Peyer's patch (tissue), 4 donors: ENCODE measurements around the gene PGM5. TPM values are rescaled to one million over a fixed set of nuclear protein-coding genes. Genes with fewer than 3 reads are reported as not detected.

Experiments
- DNase-seq, 3 donors: peaks; one replicate each; pipeline ENCODE4 v3.0.0-alpha.2; 2017 to 2019
- H3K27ac ChIP-seq, 4 donors: fragments of 200-600 bp; sonication (generic); one replicate each; pipeline ENCODE4 v1.5.1; 2016 to 2019
- H3K27me3 ChIP-seq, 2 donors: fragments of 200-600 bp; sonication (generic); one replicate each; pipeline ENCODE4 v1.5.1; 2019
- H3K36me3 ChIP-seq, 3 donors: fragments of 200-600 bp; sonication (generic); one replicate each; pipeline ENCODE4 v1.5.1; 2016 to 2019
- H3K4me1 ChIP-seq, 4 donors: fragments of 200-600 bp; sonication (generic); one replicate each; pipeline ENCODE4 v1.5.1; 2016 to 2019
- H3K4me3 ChIP-seq, 4 donors: fragments of 200-600 bp; sonication (generic); 1 replicate in 3 of 4; 2 replicates in 1 of 4; pipeline ENCODE4 v1.5.1; 2016 to 2019; ENCODE audit warnings: mild to moderate bottlenecking in 1 of 4
- H3K9me3 ChIP-seq, 4 donors: fragments of 200-600 bp; sonication (generic); one replicate each; pipeline ENCODE4 v1.5.1; 2016 to 2019; ENCODE audit warnings: mild to moderate bottlenecking in 1 of 4
- POLR2A ChIP-seq, 2 donors: fragments of 450-650 bp; IDR thresholded peaks; one replicate each; pipeline ENCODE4 v1.5.1; 2017; ENCODE audit warnings: antibody characterized with exemption in 2 of 2, mild to moderate bottlenecking in 2 of 2, moderate library complexity in 2 of 2
- total RNA-seq, 4 donors: library from RNA; depleted of rRNA; stranded (reverse); fragments of >200 nt; gene quantifications; one replicate each; pipeline ENCODE4 v1.1.0, GENCODE V29; 2016
- TF ChIP-seq, protein P1 (sequence below), 6 experiments: fragments of 450-650 bp in 4 of 6; fragments of 200-600 bp in 2 of 6; sonication (generic) in 1 of 6; IDR thresholded peaks; one replicate each; pipeline ENCODE4 v1.5.1; 2017 to 2019; ENCODE audit warnings: antibody characterized with exemption in 6 of 6, mild to moderate bottlenecking in 3 of 6, moderate library complexity in 1 of 6

PGM5 gene
- total RNA-seq, 4 donors from 2014 or later = 7.5 to 30.5 (median 23.6) TPM

DNA sequence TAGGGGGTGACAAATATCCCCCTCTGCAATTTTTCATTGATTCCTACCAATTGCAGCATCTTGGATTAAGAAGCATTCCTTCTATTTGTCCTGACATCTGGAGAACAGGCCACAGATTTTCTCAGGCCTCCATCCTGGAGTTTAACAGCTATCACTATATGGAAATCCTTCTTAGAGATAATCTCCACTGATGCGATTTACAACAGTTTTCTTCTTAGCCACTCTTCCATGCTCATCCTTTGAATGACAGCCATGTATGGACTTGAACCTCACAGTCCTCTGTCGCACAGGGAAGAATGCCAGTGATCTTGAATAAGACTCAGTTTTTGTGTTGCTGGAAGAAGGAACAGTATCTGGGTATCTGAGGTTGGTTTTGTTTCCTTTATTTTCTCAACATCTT is 73.2 kb downstream of the PGM5 start:
- no peak overlapping the region for H3K27ac ChIP-seq
- H3K36me3 ChIP-seq = no peaks in the 10 kb centered on the region
- no peak for DNase-seq
- no peak for TF ChIP-seq POLR2A (IDR thresholded peaks at IDR 0.05)
- no peaks in the 10 kb centered on the region for H3K9me3 ChIP-seq
- H3K4me3 ChIP-seq = no peak overlapping the region
- no peaks in the 10 kb centered on the region for H3K27me3 ChIP-seq
- no peaks in the 10 kb centered on the region for H3K4me1 ChIP-seq

DNA sequence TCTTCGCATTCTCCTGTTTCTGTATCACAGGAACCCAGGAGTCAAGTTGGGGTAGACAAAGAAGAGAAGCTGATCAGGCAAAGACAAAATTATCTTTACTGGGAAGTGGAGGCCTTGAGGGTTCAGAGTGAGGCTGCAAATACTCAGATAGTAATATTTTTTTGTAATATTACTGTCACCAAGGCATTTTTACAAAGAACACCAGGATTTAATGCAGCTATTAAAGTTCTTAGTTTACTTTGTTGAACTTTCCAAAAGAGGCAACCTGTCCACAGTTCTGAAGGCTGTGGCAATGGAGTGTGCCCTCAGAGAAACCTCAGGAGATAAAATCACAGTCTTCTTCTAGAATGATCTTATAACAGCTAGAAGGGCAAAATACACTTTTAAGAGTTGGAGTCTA is 74.9 kb downstream of the PGM5 start:
- no peak overlapping the region for H3K4me3 ChIP-seq
- H3K4me1 ChIP-seq = no peaks in the 10 kb centered on the region
- DNase-seq = no peak
- H3K9me3 ChIP-seq = no peaks in the 10 kb centered on the region
- H3K27me3 ChIP-seq = no peaks in the 10 kb centered on the region
- no peaks in the 10 kb centered on the region for H3K36me3 ChIP-seq
- no peak overlapping the region for H3K27ac ChIP-seq
- TF ChIP-seq, protein P1, sequence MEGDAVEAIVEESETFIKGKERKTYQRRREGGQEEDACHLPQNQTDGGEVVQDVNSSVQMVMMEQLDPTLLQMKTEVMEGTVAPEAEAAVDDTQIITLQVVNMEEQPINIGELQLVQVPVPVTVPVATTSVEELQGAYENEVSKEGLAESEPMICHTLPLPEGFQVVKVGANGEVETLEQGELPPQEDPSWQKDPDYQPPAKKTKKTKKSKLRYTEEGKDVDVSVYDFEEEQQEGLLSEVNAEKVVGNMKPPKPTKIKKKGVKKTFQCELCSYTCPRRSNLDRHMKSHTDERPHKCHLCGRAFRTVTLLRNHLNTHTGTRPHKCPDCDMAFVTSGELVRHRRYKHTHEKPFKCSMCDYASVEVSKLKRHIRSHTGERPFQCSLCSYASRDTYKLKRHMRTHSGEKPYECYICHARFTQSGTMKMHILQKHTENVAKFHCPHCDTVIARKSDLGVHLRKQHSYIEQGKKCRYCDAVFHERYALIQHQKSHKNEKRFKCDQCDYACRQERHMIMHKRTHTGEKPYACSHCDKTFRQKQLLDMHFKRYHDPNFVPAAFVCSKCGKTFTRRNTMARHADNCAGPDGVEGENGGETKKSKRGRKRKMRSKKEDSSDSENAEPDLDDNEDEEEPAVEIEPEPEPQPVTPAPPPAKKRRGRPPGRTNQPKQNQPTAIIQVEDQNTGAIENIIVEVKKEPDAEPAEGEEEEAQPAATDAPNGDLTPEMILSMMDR (IDR thresholded peaks at IDR 0.05) = no peak

DNA sequence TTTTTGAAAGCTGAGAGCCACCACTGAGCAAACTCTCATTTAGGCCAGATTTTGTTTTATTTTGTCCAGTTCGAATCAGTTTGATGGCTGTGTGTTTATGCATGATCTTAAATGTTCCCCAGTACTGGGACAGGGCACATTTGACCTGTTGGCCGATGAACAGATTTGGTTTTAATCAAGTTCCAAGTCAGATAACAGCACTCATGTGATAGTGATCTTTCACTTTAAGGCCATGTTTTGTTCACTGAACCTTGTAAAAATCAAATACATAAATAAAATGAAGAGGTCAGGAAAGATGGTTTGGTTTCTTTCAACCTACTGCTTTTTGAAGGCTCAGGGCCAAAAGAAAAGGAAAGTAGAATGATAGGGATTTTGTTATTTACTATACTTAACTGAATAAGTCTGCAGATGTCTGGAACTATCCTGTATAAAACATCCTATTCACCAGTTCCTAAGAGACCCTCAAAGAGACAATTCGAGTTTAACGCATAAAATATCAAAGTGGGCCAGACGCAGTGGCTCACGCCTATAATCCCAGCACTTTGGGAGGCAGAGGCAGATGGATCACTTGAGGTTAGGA is 77.2 kb downstream of the PGM5 start:
- no peak overlapping the region for H3K27ac ChIP-seq
- no peak overlapping the region for H3K4me3 ChIP-seq
- no peaks in the 10 kb centered on the region for H3K27me3 ChIP-seq
- no peaks in the 10 kb centered on the region for H3K9me3 ChIP-seq
- no peaks in the 10 kb centered on the region for H3K36me3 ChIP-seq
- TF ChIP-seq, protein P1 (IDR thresholded peaks at IDR 0.05) = no peak
- TF ChIP-seq POLR2A (IDR thresholded peaks at IDR 0.05) = no peak
- H3K4me1 ChIP-seq = no peaks in the 10 kb centered on the region
- no peak for DNase-seq

DNA sequence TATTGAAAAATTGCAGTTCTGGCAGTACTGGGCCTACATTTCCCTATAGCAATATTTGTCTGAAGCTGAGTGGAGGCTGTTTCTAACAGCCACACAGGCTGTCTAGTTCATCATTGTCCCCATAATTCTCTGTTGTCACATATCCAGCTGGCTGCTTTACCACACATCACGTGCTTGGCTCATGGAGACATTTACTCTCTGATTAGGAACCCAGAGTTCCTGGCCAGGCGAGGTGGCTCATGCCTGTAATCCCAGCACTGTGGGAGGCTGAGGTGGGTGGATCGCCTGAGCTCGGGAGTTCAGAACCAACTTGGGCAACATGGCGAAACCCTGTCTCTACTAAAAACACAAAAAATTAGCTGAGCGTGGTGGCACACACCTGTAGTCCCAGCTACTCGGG is 81.4 kb downstream of the PGM5 start:
- TF ChIP-seq POLR2A (IDR thresholded peaks at IDR 0.05) = no peak
- TF ChIP-seq, protein P1 (IDR thresholded peaks at IDR 0.05) = no peak
- no peaks in the 10 kb centered on the region for H3K36me3 ChIP-seq
- DNase-seq = peak in 1 of 3 donors; percentile 48
- no peaks in the 10 kb centered on the region for H3K4me1 ChIP-seq
- H3K27ac ChIP-seq = peak overlapping the region in 1 of 4 donors; percentile 38
- H3K27me3 ChIP-seq = no peaks in the 10 kb centered on the region
- H3K4me3 ChIP-seq = no peak overlapping the region
- peaks cover 0 to 6% (median 0%) of the 10 kb centered on the region in 4 donors for H3K9me3 ChIP-seq

DNA sequence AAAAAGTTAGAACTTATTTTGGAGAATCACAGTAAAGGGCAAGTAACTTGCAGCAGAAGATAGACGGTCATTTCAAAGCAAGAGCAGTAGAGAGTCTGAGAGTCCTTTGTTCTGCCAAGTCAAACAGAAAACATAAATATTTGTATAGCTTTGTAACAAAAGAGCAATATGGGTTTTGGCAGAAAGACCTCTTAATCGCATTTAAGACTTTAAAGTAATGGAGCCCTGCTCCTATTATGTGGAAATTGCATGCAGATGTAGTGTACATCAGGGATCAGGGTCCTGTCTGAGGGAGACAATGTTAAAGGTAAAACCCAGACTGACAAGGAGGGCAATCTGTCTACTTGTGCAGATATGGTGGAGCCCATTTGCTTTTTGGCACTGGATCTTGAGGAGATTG is 87.2 kb downstream of the PGM5 start:
- peak overlapping the region in 1 of 4 donors; percentile 23 for H3K27ac ChIP-seq
- no peaks in the 10 kb centered on the region for H3K36me3 ChIP-seq
- H3K4me3 ChIP-seq = no peak overlapping the region
- peaks cover 0 to 6% (median 0%) of the 10 kb centered on the region in 4 donors for H3K9me3 ChIP-seq
- DNase-seq = no peak
- H3K27me3 ChIP-seq = no peaks in the 10 kb centered on the region
- no peaks in the 10 kb centered on the region for H3K4me1 ChIP-seq
- no peak for TF ChIP-seq POLR2A (IDR thresholded peaks at IDR 0.05)
- TF ChIP-seq, protein P1 (IDR thresholded peaks at IDR 0.05) = no peak

DNA sequence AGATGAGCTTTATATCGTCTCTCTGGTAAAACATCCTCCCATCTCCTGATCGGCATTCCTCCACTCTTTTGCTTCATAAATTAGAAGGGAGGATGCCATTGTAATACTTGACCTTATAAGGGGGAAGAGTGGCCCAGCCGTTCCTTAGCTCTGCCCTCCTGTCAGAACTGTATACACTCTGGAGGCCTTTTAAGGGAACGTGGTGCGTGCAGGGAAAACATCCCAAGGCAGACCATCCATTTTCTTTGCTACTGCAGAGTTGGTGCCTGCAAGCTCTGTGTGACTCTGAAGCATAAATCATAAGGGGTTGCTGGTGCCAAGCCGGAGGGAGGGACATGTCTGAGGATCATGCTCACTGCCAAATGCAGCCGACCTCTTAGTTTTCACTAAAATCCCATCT is 90.4 kb downstream of the PGM5 start:
- Histone ChIP-seq H3K9me3 (no peaks in the 10 kb centered on the region), H3K4me3 (no peak overlapping the region), H3K36me3 (no peaks in the 10 kb centered on the region), H3K27ac (peak overlapping the region in 2 of 4 donors; percentile 8 to 67), H3K4me1 (no peaks in the 10 kb centered on the region), H3K27me3 (no peaks in the 10 kb centered on the region)
- TF ChIP-seq, protein P1 (IDR thresholded peaks at IDR 0.05) = no peak
- TF ChIP-seq POLR2A (IDR thresholded peaks at IDR 0.05) = no peak
- no peak for DNase-seq
